ENCODE data around the gene MRFAP1L1.

MRFAP1L1 gene

DNA sequence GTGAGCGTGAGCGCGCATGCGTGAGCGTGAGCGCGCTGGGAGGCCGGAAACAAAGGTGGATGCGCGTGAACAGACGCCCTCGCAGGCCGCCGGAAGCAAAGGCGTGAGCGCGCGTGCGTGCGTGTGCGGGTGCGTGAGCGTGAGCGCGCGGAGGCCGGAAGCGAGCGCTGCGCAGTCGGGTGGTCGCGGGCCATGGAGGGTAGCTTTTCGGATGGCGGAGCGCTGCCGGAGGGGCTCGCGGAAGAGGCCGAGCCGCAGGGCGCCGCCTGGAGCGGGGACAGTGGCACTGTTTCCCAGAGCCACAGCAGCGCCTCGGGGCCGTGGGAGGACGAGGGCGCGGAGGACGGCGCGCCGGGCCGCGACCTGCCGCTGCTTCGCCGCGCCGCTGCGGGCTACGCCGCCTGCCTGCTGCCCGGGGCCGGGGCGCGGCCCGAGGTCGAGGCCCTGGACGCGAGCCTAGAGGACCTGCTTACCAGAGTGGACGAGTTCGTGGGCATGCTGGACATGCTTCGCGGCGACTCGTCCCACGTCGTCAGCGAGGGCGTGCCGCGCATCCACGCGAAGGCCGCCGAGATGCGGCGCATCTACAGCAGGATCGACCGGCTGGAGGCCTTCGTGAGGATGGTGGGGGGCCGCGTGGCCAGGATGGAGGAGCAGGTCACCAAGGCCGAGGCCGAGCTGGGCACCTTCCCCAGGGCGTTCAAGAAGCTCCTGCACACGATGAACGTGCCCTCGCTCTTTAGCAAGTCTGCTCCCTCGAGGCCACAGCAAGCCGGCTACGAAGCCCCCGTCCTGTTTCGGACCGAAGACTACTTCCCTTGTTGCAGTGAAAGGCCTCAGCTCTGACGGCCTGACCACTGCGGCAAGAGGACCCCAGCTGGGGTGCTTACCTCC is 6.6 kb upstream of the MRFAP1L1 start, which contains the start of gene BLOC1S4:
Gene BLOC1S4 (plus strand): TSS at position 157 of the 894 bp plus-strand sequence. CDS start 36 bp downstream, at position 193.
- DNase-seq (ENCODE audit: low read depth): peak; percentile 91

DNA sequence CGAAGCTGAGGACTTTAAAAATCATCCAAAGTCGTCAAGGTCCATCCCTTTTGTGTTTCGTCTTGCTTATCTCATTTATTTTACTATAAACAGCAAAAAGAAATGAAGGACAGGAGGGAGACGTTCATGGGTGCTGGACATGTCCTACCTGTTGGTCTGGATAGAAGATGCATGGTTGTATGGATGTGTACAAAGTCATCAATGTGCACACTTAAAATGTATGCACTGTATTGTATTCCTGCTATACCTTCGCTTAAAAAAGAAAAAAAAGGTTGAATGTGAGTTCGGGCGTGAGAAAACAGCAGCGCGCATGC is 6.0 kb upstream of the MRFAP1L1 start:
- DNase-seq (ENCODE audit: low read depth): no peak

DNA sequence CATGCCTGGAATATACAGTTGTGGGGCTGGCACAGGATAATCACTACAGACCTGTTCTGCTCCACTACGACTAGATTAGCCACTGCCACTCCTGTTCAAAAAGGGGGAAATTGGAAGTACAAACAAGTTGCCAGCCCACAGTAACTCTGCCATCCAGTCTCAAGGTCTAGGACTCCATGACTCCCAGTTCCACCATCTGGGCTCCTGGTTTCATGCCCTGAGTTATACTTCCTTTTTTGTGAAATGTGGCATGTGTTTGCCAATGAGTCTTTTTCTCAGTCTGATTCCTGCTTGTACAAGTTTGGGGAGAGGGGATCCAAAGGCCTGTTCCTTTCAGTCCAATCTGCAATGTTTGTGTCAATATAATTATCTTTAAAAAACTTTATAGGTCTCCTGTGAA is 5.3 kb upstream of the MRFAP1L1 start:
- DNase-seq (ENCODE audit: low read depth): no peak

DNA sequence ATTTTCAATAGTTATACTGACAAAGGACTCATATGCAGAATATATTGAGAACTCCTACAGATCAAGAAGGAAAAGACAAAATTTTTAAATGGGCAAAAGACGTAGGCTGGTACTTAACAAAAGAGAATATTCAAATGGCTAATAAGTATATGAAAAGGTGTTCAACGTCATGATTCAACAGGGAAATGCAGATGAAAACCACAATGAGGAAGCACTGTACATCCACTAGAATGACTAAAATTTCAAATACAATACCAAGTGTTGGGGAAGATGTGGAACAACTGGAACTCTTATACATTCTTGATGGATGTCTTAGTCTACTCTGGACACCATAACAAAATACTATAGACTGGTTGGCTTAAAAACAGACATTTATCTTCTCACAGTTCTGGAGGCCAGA is 1.3 kb upstream of the MRFAP1L1 start:
- DNase-seq (ENCODE audit: low read depth): no peak

DNA sequence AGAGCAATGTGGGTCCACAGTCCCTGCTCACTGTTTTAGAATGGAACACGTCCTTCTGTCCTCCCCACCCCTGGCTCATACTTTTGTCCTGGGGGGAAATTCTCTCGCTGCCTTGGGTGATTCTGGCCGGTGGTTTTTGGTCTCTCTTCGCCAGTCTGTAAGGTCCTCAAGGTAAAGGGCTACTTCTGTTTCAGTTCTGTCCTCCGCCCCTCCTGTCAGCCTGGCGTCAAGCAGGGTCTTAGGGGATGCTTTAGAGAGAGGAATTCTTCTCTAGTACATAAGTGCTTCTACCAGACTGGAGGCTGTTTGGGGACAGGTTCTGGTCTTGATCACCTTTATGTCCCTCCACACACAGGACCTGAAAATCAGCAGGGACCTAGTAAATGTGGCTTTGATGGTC is 617 bp upstream of the MRFAP1L1 start:
- DNase-seq (ENCODE audit: low read depth): peak; percentile 13

DNA sequence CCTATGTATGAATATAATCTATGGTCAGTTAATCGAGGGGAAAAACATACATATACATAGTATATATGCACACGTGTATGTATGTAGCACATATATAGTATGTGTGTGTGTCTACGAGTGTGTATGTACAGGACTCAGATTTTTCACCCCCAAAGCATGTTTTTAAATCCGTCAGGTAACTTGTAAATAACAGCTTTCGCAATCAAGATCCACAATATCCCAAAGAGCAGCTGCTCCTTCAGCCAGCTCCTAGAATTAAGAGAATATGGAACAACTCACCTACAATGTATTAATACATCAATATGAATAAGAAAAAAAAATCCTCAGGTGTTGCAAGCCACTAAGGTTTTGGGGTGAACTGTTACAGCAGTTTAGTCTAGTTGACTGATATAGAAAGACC is 3.5 kb downstream of the MRFAP1L1 start:
- no peak for DNase-seq (ENCODE audit: low read depth)

DNA sequence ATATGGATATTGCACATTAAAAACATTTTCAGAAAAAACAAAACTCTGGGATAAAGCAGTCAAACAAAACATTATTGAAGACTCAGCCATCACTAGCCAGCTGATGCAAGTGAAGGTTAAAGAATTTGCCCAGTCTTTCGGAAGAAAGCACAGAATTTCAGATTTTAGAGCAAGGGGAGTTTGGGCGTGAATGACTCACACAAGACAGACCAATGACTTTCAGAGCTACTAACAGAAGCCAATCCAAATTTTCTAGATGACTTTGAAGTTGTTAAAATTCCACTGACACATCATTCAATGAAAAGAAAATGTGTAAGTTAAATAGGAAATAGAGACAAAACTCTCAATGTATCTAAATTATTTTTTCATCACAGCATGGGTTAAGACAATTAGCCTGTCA is 4.0 kb downstream of the MRFAP1L1 start:
- no peak for DNase-seq (ENCODE audit: low read depth)

DNA sequence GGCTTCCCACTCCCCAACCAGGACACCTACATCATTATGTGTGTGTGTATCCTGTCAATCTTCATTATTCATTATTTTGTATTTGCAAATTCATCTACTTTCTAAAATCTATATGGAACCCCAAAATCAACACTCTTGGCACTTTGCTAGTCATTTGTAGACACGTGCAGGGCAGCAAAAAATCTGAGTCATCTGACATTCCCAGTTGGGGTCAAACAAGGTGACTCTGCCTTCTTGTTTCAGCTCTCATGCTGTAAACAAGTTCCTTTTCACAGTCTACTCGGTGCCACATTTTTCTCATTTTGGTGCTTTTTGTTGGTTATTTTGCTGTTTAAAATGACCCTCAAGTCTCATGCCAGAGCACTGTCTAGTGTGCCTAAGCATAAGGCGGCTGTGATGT is 5.9 kb downstream of the MRFAP1L1 start:
- peak; percentile 53 for DNase-seq (ENCODE audit: low read depth)

DNA sequence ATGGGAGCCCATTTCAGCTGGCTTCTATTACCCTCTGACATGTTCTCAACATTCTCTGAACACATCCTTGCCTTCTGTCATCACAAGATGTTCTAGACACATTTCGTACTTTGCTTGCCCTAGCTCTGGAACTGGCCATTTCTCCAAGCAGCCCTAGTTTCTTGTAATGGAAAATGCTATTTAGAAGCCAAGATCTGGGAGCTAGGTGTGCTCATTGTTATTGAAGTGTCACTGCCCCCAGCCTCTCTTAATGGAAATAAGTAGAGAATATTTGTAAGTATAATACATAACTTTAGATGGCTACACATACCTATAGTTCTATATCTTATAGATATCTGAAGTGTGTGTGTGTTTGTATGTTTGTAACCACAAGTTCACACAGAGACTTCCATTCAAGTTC is 6.9 kb downstream of the MRFAP1L1 start:
- no peak for DNase-seq (ENCODE audit: low read depth)

DNA sequence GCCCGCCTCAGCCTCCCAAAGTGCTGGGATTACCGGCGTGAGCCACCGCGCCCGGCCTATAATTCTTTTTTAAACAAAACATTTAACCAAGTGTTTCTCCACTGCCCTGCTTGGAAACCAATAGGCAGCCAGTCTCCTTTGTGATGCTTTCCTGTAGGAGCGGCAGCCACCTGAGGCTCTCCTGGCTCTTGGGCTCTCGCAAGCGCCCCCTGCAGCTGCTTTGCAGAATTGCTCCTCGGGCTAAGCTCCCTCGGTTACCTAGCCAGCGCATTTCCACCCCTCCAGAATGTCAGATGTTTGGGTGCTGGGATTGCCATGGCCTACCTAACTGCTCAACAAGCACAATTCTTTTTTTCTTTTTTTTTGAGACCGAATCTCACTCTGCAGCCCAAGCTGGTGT is 8.3 kb downstream of the MRFAP1L1 start:
- DNase-seq (ENCODE audit: low read depth): peak; percentile 32

DNA sequence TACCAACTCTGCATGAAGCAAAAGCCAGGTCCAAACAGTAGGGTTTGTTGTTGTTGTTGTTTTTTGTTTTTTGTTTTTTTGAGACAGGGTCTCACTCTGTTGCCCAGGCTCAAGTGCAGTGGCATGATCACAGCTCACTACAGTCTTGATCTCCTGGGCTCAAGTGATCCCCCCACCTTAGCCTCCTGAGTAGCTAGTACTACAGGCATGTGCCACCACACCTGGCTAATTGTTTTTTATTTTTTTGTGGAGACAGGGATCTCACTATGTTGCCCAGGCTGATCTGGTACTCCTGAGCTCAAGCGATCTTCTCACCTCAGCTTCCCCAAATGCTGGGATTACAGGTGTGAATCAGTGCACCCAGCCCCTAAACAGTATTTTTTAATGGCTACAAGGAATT is 9.8 kb downstream of the MRFAP1L1 start:
- DNase-seq (ENCODE audit: low read depth): no peak

DNA sequence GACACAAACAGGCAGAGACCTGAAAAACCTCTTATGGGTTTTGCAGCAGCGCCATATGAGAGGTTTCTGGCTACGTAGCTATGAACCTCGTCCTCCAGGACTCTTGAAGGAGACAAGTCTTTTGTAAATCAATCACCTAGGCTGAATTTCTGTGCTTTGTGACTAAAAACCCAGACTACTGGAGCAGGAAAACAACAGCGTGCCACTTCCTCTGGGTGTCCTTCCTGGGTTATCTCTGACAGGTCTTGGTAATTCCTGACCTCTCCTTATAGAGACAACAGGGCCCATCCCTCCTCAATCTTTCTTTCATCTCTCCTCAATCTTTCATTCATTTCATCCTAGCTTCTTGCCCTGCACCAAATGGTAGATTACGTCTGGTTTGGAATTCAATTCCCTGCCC is 10.3 kb downstream of the MRFAP1L1 start:
- no peak for DNase-seq (ENCODE audit: low read depth)

DNA sequence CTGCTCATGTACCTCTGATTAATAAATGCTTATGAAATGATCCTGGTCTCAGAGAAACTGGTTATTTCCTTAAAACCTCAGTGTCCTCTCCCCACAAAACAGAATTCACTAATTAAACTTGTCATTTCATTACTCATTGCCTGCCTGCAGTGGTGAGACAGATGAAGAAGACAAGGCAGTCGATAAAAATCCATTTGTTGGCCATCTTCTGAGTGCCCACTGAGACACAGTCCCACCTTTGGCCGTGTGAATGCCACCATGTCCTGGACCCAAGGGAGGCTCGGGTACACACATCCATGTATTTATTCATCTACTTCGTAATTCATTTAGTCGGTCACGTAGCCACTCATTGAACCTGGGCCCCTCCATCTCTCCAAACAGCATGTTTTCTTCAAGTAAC is 12.5 kb downstream of the MRFAP1L1 start:
- DNase-seq (ENCODE audit: low read depth): no peak

DNA sequence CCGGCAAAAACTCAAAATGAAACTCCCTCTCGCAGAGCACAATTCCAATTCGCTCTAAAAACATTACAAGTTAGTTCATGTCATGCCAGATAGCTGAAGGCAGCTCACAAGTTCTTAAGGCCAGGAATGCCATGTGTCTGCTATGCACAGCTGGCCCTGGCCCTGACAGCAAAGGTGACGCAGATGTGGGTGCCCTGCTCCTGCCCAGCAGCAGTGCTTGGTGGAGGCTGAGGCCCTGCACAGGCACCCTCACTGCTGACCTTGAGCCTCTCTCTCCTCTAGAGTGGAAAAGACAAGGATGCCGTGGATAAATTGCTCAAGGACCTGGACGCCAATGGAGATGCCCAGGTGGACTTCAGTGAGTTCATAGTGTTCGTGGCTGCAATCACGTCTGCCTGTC is 13.1 kb downstream of the MRFAP1L1 start:
- DNase-seq (ENCODE audit: low read depth): no peak

DNA sequence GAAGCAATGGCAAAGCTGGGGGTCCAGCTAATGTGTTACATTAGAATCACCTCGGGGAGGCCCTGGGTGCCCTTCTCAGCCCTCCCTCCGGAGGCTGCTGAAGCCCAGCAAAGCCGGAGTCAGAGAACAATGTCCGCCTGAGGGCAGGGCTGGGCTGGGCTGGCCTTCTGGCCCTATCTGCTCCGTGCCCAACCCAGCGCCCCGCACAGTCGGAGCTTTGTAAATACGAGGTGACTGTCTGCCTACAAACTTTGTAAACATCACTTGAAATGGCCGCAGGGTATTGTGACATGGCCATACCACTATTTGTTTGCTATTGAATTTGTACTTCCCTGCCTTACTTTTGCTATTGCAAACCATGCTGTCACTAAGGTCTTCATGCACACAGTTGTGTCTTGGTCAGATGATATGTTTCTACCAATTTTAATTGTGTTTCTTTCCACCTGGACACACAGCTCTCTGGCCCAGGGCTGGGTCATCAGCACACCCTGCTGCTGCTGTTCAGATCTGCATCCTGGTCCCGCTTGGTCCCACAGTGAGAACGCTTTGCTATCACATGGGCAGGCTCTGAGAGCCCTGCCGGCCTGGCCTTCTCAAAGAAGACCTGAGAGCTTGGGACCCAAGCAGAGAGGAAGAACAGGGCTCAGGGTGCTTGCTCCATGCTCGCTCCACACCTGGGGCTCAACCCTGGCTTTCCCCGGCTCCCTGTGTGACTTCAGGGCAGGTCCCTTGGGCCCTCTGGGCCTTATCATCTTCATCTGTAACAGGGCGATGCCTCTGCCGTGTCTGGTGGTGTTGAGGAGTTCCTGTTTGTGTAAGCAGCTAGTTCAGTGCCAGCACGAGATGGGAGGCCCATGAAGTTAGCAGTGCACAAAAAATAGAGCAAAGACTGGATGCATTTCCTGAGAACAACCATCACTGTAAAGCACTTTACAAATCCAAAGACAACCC is 13.7 kb downstream of the MRFAP1L1 start:
- DNase-seq (ENCODE audit: low read depth): peak; percentile 13

DNA sequence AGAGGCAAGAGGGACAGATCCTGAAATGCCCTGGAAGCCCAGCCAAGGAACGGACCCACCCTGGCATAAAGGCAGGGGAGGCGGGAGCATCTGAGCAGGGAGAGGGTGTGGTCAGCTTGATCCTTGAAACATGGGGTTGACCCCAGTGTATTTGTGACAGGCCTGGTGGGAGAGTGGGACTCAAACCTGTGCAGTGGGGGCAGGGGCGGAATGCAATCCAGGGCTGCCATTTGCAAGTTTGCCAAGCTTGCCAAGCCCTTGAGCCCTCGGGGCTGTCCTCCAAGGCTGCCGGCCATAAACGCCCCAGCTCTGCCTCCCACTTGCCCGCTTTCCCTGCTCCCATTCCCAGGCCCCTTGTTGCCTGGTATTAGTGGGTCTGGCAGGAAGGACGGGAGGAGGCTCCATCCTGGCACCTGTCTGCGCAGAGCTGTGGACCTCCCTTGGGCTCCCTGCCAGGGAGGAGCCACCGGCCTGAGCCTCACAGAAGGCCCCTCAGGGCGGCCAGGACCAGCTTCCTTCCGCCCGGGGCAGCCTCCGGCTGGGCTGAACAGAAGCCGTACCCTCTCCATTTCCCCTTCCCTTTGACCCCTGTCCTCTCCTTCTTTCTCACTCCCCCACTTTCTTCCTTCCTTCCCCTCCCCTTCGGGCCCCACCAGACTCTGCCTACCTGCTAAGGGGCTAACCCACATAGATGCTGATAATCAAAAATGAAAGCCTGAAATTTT is 15.3 kb downstream of the MRFAP1L1 start:
- no peak for DNase-seq (ENCODE audit: low read depth)

DNA sequence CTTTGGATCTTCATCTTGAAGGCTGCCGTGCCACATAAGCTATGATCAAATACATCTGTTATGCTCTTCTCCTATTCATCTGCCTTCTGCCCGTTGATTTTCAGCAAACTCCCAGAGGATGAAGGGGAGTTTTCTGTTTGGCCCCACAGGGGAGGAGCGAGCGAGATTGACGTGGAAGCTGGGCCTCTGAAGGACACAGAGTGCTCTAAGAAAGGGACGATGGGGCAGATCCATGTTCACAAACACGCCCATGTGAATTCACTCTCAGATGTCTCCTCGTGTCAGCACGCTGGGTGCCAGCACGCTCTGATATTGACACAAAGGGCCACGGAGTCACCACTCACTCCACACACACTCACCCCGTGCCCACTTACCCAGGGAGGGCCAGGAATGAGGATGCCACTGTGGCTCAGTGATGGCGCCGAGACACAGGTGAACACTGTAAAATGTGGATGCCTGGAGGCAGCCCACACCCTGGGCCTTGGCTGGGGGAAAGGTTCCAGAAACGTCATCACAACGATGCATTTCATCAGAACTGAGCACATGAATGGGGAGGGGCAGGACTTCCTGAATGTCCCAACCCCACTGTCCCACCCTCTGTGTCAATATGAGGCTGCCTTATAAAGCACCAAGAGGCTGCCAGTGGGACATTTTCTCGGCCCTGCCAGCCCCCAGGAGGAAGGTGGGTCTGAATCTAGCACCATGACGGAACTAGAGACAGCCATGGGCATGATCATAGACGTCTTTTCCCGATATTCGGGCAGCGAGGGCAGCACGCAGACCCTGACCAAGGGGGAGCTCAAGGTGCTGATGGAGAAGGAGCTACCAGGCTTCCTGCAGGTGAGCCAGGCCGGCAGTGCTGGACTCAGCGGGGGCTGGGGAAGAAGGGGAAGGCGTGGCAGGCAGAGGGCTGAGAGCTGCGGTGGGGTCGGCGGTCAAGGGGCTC is 16.2 kb downstream of the MRFAP1L1 start, which contains the start of gene S100P:
Gene S100P (plus strand): TSS at position 648 of the 946 bp plus-strand sequence. CDS start 55 bp downstream, at position 703.
- no peak for DNase-seq (ENCODE audit: low read depth)

DNA sequence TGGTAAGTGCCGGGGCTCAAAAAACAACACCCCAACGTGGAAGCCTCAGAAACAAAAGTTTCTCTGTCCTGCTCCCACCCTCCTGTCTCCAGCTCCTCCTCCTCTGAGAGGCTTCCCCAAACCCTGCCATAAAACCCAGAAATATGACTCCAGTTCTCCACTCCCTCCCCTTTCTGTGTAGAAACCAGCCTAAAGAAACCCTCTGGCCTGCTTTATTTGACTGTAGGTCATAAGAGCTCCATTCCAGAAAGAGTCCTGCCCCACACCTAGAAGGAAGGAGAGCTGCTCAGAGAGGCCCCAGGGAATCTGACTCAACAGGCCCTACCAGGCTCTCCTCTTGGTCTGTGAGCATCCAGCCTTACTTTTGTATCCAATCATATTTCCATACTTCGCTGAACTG is 16.9 kb downstream of the MRFAP1L1 start:
- no peak for DNase-seq (ENCODE audit: low read depth)

DNA sequence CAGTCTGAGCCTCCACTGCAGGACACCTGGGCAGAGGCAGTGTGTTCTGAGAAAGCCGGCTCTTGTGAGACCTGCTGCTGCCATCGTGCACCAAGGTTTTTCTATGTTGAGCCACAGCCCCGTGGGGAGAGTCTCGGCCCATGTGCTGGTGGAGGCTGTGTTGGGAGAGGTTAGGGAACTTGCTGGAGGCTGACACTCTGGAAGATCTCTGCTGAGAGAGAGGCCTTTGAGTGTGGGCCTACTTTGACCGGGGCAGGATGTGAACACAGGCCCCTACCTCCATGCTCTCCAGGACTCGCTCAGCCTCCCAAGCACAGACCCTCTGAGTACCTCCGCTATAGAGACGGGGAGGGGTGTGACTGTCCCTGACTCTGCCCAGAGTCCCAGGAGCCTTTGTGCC is 17.3 kb downstream of the MRFAP1L1 start:
- DNase-seq (ENCODE audit: low read depth): no peak

DNA sequence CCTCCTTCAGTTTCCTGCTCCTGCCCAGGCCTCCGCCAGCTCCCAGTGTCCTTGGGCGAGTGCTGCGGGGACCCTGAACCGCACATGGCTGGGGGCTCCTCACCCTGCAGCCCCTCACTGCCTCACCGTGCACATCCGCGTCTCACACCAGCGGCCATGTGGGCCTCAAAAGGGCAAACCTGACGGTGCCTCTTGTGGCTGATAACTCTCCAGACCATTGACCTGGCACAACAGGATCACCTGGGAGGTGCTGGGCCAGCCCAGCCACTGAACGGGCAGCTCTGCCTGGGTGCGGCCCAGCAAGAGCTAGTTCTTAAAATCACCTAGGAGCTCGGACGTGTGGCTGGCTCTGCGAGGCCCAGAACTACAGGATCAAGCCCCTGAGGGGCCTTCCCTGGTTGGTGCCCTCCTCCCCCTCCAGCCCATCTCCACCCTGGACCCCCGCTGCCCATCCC is 20.1 kb downstream of the MRFAP1L1 start:
- DNase-seq (ENCODE audit: low read depth): no peak

All from ELR (cell line).